Measurements from ENCODE around the gene SPACA7. TPM values are rescaled to one million over a fixed set of nuclear protein-coding genes. Genes with fewer than 3 reads are reported as not detected.

The SPACA7 gene
- total RNA-seq, 4 donors from 2014 or later: not detected

DNA sequence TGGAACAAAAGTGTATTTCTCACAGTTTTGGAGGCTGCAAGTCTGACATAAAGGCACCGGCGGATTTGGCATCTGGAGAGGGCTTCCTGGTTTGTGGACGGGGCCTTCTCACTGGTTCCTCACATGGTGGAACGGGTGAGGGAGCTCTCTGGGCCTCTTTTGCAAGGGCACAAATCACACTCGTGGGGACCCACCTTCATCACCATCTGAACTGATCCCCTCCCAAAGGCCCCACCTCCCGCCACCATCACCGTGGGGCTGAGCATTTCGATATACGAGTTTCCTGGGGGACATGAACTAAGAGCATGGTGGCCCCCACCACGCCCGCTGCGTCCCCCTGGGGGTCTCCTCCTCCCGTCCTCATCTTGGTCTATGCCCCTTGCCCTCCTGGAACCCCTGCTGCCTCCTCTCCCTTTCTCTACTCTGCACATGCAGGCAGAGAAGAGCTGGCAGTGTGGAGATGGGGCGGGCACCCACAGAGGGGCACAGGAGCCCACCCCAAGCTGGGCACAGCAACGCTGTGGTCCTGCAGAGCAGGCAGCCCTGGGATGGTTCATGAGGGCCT is 20.8 kb upstream of the SPACA7 start:
- intact Hi-C loops (cut with DNase I; ENCODE audit: low total_unique reads): no loop called here
- H3K36me3 ChIP-seq: no peaks in the 10 kb centered on the region
- no peak overlapping the region for H3K4me3 ChIP-seq
- no peak for TF ChIP-seq POLR2A (IDR thresholded peaks at IDR 0.05)
- TF ChIP-seq, protein P1, sequence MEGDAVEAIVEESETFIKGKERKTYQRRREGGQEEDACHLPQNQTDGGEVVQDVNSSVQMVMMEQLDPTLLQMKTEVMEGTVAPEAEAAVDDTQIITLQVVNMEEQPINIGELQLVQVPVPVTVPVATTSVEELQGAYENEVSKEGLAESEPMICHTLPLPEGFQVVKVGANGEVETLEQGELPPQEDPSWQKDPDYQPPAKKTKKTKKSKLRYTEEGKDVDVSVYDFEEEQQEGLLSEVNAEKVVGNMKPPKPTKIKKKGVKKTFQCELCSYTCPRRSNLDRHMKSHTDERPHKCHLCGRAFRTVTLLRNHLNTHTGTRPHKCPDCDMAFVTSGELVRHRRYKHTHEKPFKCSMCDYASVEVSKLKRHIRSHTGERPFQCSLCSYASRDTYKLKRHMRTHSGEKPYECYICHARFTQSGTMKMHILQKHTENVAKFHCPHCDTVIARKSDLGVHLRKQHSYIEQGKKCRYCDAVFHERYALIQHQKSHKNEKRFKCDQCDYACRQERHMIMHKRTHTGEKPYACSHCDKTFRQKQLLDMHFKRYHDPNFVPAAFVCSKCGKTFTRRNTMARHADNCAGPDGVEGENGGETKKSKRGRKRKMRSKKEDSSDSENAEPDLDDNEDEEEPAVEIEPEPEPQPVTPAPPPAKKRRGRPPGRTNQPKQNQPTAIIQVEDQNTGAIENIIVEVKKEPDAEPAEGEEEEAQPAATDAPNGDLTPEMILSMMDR (IDR thresholded peaks at IDR 0.05): no peak
- no peaks in the 10 kb centered on the region for H3K9me3 ChIP-seq
- H3K27me3 ChIP-seq: no peaks in the 10 kb centered on the region
- no peak for DNase-seq
- no peaks in the 10 kb centered on the region for H3K4me1 ChIP-seq
- H3K27ac ChIP-seq: no peak overlapping the region

GRCh38 chr13:112356190-112356589 is 20.0 kb upstream of the SPACA7 start:
- TF ChIP-seq, protein P1 (IDR thresholded peaks at IDR 0.05): no peak
- TF ChIP-seq POLR2A (IDR thresholded peaks at IDR 0.05): no peak
- no peak overlapping the region for H3K27ac ChIP-seq
- H3K27me3 ChIP-seq: no peaks in the 10 kb centered on the region
- H3K9me3 ChIP-seq: no peaks in the 10 kb centered on the region
- H3K4me3 ChIP-seq: no peak overlapping the region
- no peaks in the 10 kb centered on the region for H3K4me1 ChIP-seq
- intact Hi-C loops (cut with DNase I; ENCODE audit: low total_unique reads): no loop called here
- no peaks in the 10 kb centered on the region for H3K36me3 ChIP-seq
- DNase-seq: no peak

DNA sequence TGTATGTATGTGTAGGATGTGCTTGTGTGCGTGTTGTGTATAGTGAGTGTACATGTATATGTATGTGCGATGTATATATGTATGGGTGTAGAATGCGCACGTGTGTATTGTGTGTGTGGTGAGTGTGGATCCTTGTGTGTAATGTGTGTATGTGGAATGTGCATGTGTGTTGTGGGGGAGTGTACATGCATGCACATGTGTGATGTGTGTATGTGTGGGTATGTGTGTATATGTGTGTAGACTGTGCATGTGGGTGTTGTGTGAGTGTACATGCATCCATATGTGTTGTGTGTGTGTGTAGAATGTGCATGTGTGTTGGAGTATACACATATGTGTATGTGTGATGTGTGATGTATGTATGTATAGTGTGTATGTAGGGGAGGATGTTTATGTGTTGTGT is 18.0 kb upstream of the SPACA7 start:
- no peak overlapping the region for H3K27ac ChIP-seq
- H3K9me3 ChIP-seq: no peaks in the 10 kb centered on the region
- no peak for TF ChIP-seq POLR2A (IDR thresholded peaks at IDR 0.05)
- TF ChIP-seq, protein P1 (IDR thresholded peaks at IDR 0.05): no peak
- no peak for DNase-seq
- no peaks in the 10 kb centered on the region for H3K4me1 ChIP-seq
- H3K27me3 ChIP-seq: no peaks in the 10 kb centered on the region
- H3K4me3 ChIP-seq: no peak overlapping the region
- intact Hi-C loops (cut with DNase I; ENCODE audit: low total_unique reads): no loop called here
- no peaks in the 10 kb centered on the region for H3K36me3 ChIP-seq

GRCh38 chr13:112362021-112362420 is 14.1 kb upstream of the SPACA7 start:
- TF ChIP-seq, protein P1 (IDR thresholded peaks at IDR 0.05): no peak
- TF ChIP-seq POLR2A (IDR thresholded peaks at IDR 0.05): no peak

GRCh38 chr13:112363867-112364528 is 12.2 kb upstream of the SPACA7 start:
- no peak overlapping the region for H3K27ac ChIP-seq
- TF ChIP-seq, protein P1 (IDR thresholded peaks at IDR 0.05): no peak
- TF ChIP-seq POLR2A (IDR thresholded peaks at IDR 0.05): no peak
- no peak overlapping the region for H3K4me3 ChIP-seq
- no peaks in the 10 kb centered on the region for H3K36me3 ChIP-seq
- H3K27me3 ChIP-seq: no peaks in the 10 kb centered on the region
- no peak for DNase-seq
- H3K4me1 ChIP-seq: no peaks in the 10 kb centered on the region
- intact Hi-C loops (cut with DNase I; ENCODE audit: low total_unique reads): no loop called here
- no peaks in the 10 kb centered on the region for H3K9me3 ChIP-seq

More at GRCh38 chr13:112362021-112362420, 14.1 kb upstream of the SPACA7 start:
- no peaks in the 10 kb centered on the region for H3K4me1 ChIP-seq
- no peaks in the 10 kb centered on the region for H3K9me3 ChIP-seq
- H3K27me3 ChIP-seq: no peaks in the 10 kb centered on the region
- no peak for DNase-seq
- no peaks in the 10 kb centered on the region for H3K36me3 ChIP-seq
- H3K4me3 ChIP-seq: no peak overlapping the region
- H3K27ac ChIP-seq: no peak overlapping the region
- intact Hi-C loops (cut with DNase I; ENCODE audit: low total_unique reads): no loop called here

All from uterus (tissue), 4 donors.